Measurements from ENCODE around the gene LCAT. TPM values are rescaled to one million over a fixed set of nuclear protein-coding genes. Genes with fewer than 3 reads are reported as not detected.

LCAT gene
- total and polyA plus RNA-seq, 9 of the 15 experiments (the other 6 are each of a cell fraction or from before 2014, with no cell fraction given), result 0.46 to 21.0 (median 5.0) TPM

DNA sequence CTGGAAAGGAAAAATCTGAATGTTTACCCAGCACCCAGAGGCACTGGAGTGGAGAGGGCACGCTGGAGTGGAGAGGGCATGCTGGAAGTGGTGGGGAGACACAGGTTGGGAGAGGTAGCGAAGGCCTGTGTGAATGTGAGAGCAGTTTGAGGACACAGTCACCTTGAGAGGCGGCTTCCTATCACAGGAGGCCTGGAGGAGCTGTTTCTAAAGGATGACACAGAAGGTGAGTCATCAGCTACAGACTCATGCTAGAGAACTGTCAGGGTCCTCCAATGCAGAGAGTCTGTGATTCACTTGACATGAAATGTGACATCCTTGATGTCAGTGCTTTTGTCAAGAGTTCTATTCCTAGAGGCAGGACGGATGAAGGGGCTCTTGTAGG is 26.1 kb downstream of the LCAT start (continued):
- TF ChIP-seq, protein P1, sequence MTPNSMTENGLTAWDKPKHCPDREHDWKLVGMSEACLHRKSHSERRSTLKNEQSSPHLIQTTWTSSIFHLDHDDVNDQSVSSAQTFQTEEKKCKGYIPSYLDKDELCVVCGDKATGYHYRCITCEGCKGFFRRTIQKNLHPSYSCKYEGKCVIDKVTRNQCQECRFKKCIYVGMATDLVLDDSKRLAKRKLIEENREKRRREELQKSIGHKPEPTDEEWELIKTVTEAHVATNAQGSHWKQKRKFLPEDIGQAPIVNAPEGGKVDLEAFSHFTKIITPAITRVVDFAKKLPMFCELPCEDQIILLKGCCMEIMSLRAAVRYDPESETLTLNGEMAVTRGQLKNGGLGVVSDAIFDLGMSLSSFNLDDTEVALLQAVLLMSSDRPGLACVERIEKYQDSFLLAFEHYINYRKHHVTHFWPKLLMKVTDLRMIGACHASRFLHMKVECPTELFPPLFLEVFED (CRISPR knock-in tag; conservative IDR thresholded peaks at IDR 0.05), result no peak
- peak; percentile 70 for TF ChIP-seq SMARCA4 (IDR thresholded peaks at IDR 0.05)
- TF ChIP-seq HIVEP1 (CRISPR knock-in tag; IDR thresholded peaks at IDR 0.05), result no peak

DNA sequence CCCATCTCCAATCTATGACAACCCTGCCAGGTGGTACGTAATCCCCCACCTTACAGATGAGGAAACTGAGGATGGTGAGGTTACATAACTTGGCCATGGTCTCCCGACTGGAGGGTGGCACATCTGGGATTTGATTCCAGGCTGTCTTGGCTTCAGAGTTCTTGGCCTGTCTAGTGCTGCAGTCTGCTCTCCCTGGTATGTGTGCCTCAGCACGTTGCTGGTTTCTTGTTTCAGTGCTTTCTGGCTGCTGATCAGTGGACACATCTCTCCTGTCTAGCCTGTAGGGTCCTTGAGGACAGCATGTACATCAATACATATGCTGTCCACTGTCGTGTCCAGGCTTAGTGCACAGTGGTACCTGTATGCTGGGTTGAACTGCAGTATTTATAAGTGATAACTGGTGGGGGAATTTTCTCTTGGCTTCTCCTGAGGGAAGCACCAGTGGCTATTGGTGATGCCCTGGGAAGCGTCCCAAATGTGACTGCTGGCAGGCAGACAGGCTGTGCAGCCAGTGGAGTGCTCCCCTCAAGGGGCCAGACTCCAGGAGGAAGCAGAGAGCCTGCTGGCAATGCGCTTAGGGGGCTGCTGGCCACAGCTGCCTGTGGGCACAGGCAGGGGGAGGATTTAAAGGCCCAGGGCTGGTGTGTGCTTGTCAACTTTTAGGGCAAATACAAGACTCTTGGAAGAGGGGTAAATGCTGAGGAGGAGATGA is 26.6 kb downstream of the LCAT start:
- ChIA-PET CTCF (ENCODE audit: low intra/inter-chr PET ratio) (interaction anchor here (0.7 kb wide), 1 partner anchor 34 kb away, joined by 4 read pairs; no protein-coding TSS in a partner anchor), POLR2A (interaction anchor here (0.8 to 1.3 kb wide), 3 partner anchors 13 to 27 kb away, joined by 3 to 8 read pairs (median 4); no protein-coding TSS in a partner anchor)
- intact Hi-C loops (cut with micrococcal nuclease), result no loop called here
- peaks cover 15 to 25% of the 10 kb centered on the region in 2 experiments for H3K4me1 ChIP-seq (replicated peaks in 1 of 2; ENCODE audit: control insufficient read depth in 2 of 2, insufficient read depth in 2 of 2, low read length in 2 of 2)
- TF ChIP-seq NCOA4 (IDR thresholded peaks at IDR 0.05; ENCODE audit: partially characterized antibody) (no peak), BRD4 (IDR thresholded peaks at IDR 0.05) (no peak), ZFX (CRISPR knock-in tag; IDR thresholded peaks at IDR 0.05) (no peak), VEZF1 (CRISPR knock-in tag; IDR thresholded peaks at IDR 0.05) (0 out of 2 replicates have a peak, but pooled peaks have one; percentile 17), MCM5 (IDR thresholded peaks at IDR 0.05; ENCODE audit: low read depth) (no peak), ZBTB1 (CRISPR knock-in tag; IDR thresholded peaks at IDR 0.05; ENCODE audit: borderline replicate concordance, low read depth) (0 out of 2 replicates have a peak, but pooled peaks have one; percentile 19), NR2C2 (CRISPR knock-in tag; IDR thresholded peaks at IDR 0.05) (no peak), NR2C2 (tag; IDR thresholded peaks at IDR 0.05) (no peak), MTF1 (CRISPR knock-in tag; IDR thresholded peaks at IDR 0.05; ENCODE audit: borderline replicate concordance) (no peak)
- TF ChIP-seq, protein P2, sequence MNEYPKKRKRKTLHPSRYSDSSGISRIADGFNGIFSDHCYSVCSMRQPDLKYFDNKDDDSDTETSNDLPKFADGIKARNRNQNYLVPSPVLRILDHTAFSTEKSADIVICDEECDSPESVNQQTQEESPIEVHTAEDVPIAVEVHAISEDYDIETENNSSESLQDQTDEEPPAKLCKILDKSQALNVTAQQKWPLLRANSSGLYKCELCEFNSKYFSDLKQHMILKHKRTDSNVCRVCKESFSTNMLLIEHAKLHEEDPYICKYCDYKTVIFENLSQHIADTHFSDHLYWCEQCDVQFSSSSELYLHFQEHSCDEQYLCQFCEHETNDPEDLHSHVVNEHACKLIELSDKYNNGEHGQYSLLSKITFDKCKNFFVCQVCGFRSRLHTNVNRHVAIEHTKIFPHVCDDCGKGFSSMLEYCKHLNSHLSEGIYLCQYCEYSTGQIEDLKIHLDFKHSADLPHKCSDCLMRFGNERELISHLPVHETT (CRISPR knock-in tag; conservative IDR thresholded peaks at IDR 0.05 in 1 of 2, IDR thresholded peaks at IDR 0.05 in 1 of 2), result 0 out of 4 replicates have a peak, but pooled peaks of 1 of the 2 experiments have one; percentile 40
- DNase-seq (ENCODE audit: extremely low read depth in 1 of 4, low spot score in 3 of 4) (no peak), ATAC-seq (no peak; the same call in 2 of the 3 replicates), FAIRE-seq (no peak)
- in situ Hi-C loops (cut with MboI), result no loop called here
- WGBS (ENCODE audit: insufficient coverage, low coverage, missing lambda C conversion rate), result 57% methylated on average over 6 of the region's 6 CpGs
- no peaks in the 10 kb centered on the region for H3K27me3 ChIP-seq (ENCODE audit: control insufficient read depth in 2 of 2, insufficient read depth in 2 of 2, low read length in 2 of 2)
- peaks cover 18% of the 10 kb centered on the region for H4K20me1 ChIP-seq (replicated peaks; ENCODE audit: control insufficient read depth, insufficient read depth, low read length)
- BruUV-seq (replicated peaks), result no TSS peak
- H3K9ac ChIP-seq (ENCODE audit: insufficient read depth in 1 of 2, low read depth in 2 of 2, low read length in 2 of 2), result peak overlapping the region; percentile 18 to 23; a peak in 1 of 4 replicates
- H3K9me3 ChIP-seq (replicated peaks; ENCODE audit: control insufficient read depth, insufficient read depth, low read depth, low read length), result no peaks in the 10 kb centered on the region
- no peaks in the 10 kb centered on the region for H3K36me3 ChIP-seq (ENCODE audit: control insufficient read depth, insufficient read depth, low read length)
- H3K27ac ChIP-seq (ENCODE audit: extremely low read depth, low read depth, low read length), result peak overlapping the region; percentile 56; the same call in 2 of the 3 replicates
- H3K4me2 ChIP-seq (ENCODE audit: insufficient read depth, low read length), result peak overlapping the region; percentile 3; the same call in 1 of the 2 replicates
- H3K4me3 ChIP-seq, result no peak overlapping the region
- no peaks in the 10 kb centered on the region for H3K79me2 ChIP-seq (ENCODE audit: control insufficient read depth, insufficient read depth, low read length)
- H3K9me1 ChIP-seq (ENCODE audit: control insufficient read depth, insufficient read depth, low read length), result peaks cover 6% of the 10 kb centered on the region
- no peak overlapping the region; the same call in 1 of the 2 replicates for H2AFZ ChIP-seq (ENCODE audit: low read depth, low read length)
